Head of caudate nucleus (tissue), 42 donors: ENCODE measurements around the gene ADAMTS3.
A peak's percentile ranks its signal among the peaks of the same experiment; 100 is the strongest.

Source experiments
- DNase-seq, 42 donors: peaks; one replicate each; pipeline versions ENCODE4 v3.0.0 to v3.0.0-alpha.2; 2020 to 2021; ENCODE audit warnings: mixed read lengths in 7 of 42
- intact Hi-C: fragments of 100-400 bp; cut with DNase I; formaldehyde crosslinking; loops from one replicate; pipeline ENCODE4 v1.15.0; 2022

Gene ADAMTS3

DNA sequence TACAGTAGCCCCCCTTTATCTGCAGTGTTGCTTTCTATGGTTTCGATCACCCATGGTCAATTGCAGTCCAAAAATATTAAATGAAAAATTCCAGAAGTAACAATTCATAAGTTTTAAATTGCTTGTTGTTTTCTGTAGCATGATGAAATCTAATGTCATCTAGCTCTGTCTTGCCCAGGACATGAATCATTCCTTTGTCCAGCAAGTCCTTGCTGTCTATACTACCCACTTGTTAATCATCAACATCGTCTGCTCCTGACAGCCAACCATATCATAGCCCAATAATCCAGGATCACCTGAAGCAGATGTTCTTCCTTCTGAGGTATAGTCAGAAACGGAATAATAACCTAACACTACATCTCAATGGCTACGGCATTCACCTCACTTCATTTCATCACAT lies 79.8 kb downstream of the ADAMTS3 start:
- intact Hi-C loops: no loop called here
- no peak for DNase-seq

DNA sequence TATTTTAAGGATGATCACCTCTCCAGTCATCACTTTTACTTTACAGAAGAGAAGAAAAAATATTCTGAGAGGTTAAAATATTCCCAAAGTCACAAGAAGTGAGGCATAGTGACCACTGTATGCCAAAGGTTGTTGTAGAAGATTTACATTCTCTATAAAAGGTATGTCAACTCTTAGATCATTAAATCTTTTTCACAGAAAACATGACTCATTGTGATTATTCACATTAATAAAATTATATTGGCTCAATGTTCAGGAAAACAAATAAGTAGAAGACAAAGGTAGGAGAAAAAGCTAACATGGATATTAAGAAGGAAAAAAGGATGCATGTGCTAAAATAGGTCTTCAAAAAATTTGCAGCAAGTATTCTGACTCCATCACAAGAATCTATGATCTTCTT lies 82.0 kb downstream of the ADAMTS3 start:
- intact Hi-C loops: no loop called here
- no peak for DNase-seq

DNA sequence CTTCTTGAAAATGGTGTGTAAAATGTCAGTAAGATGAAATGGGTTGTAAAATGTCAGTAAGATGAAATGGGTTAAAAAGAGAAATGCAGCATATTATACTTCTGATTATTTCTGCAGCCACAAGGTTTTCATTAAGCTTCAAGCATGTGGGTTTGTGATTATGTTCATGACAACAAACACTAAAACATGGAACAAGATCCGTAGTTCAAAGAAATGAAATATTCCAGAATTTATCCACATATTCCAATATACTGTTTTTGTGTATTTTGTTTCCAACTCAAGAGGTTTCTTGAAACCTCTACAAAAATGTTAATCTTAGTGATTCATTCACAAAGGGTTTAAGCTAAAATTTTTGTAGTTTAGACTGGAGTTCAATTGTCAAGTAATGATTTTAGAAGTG lies 84.0 kb downstream of the ADAMTS3 start:
- DNase-seq: no peak
- intact Hi-C loops: no loop called here

DNA sequence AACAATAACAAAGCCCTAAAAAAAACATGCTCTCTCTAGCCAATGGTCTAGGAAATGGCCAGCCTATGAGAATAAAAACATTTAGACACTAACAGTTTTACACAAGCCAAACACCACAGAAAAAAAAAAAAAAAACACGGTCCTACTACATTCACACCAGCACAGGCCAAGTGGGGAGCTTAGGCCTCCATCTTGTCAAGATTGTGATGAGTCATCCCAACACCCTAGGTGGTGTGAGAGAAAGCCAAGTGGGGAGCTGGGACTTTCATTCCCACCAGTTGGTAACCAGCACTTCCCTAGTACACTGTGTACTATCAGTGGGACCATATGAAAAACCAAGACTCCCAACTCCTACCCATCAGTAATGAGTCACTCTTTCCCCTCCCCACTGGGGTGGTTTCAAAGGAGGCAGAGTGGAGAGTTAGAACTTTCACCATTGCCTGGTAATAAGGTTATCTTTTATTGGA lies 95.6 kb downstream of the ADAMTS3 start:
- no peak for DNase-seq

DNA sequence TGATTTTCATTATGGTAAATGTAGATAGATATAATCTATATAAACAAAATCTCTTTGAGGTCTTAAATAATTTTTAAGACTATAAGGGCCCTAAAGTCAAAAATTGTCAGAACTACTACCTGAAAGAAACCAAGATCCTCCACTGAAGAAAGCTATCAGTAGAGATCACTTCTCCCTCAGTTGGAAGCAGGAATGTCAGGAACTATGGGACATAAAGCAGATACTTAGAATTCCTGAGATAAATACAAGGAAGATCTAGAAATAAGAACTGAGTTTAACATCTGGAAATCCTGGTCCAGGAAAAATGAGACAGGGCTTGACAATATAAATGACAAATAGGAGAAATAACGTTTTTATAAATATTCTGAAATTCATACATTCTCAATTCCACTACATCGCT lies 97.2 kb downstream of the ADAMTS3 start:
- intact Hi-C loops: no loop called here
- no peak for DNase-seq

More for the DNA sequence above, 95.6 kb downstream of the ADAMTS3 start:
- intact Hi-C loops: no loop called here

DNA sequence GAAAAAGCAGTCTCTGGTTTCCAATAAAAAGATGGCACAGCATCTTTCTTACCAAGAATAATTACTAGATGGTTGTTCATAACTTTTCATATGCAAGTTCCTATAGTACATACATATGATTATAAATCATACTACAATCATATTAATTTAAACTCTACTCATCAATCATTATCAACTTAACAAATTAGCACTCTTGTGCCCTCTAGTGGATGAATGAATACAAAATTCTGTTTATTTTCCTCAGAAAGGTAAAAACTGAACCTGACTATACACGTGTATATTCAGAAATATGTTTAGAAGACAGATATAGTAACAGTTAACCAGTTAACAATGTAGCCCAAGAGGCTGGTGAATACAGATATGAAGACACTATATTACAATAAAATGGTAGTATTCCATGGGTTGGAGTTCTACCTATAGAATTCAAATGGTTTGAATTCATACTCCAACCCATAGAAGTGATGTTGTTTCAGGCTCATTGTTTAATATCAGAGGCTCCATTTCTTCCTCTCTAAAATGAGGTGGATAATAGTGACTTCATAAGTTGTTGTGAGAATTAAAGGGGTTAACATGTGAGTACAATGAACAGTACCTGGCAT lies 100.0 kb downstream of the ADAMTS3 start:
- intact Hi-C loops: no loop called here
- DNase-seq: no peak

DNA sequence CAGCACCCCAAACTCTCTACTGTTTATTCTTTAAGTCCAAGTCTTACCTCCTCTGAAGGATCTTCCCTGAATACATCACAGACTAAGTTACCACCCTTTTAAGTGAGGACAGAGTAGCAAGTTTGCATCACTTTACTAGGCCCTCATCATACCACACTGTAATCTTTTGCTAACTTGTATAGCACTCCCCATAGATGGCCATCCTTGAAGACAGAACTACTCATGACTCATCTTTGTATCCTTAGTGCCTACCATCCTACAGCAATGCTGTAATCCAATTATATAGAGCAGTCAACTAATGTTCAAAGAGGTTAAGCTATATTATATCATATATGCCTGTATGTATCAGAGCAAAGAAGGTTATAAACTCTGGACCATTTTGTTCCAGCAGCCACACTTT lies 101.4 kb downstream of the ADAMTS3 start:
- intact Hi-C loops: no loop called here
- DNase-seq: no peak

DNA sequence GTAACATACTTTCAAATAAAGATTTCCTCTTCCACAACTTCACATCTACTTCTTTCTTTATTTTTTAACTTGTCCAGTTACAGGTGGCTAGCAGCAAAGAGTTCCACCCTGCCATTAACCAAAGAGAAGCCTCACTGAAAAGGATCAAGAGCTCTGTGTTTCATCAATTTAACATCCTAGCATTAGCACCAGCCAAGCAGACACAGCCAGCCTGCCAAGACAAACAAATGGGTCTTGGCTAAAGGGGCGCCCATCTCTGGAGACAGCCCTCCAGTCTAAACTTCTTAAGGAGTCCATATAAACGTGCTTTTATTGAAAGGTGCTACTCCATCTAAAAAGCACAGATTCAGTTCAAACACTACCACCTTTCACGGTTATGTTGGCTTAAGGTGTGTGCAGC lies 105.3 kb downstream of the ADAMTS3 start:
- DNase-seq: no peak
- intact Hi-C loops: no loop called here

DNA sequence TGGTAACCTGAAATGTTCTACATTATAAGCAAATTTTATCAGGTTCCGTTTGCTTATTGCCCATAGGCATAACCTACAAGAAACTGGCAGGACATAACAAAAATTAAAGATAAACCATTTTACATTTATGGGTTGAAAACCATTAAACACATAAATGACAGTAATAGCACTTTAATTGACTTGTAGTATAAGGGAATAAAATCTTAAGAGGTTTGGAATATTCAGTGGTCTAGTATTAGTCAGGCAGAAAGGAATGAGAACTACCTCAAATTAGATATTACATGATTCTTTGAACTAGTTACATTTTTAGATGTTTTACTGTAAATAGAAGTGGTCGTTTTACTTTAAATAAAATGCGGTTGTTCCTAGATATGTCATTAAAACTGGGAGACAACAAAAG lies 111.9 kb downstream of the ADAMTS3 start:
- intact Hi-C loops: no loop called here
- DNase-seq: no peak

DNA sequence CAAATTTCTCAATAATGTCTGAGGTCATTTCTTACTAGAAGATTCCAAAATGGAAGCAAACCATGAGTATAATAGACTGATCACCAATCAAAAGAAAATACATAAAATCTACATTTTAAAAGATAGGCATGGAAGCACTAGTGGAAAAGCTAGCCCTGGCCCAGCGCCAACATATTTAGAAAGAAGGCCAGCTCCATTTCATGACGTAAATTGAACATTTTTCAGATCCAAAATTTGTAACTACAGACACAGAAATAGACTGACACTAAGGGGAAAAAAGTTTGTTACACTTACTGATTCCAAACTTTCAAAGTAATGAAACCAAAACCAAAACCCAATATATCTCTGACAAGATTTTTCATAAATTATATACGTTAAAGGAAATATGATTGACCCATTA lies 117.7 kb downstream of the ADAMTS3 start:
- intact Hi-C loops: no loop called here
- DNase-seq: peak in 2 of 42 donors; percentile 2 to 33

DNA sequence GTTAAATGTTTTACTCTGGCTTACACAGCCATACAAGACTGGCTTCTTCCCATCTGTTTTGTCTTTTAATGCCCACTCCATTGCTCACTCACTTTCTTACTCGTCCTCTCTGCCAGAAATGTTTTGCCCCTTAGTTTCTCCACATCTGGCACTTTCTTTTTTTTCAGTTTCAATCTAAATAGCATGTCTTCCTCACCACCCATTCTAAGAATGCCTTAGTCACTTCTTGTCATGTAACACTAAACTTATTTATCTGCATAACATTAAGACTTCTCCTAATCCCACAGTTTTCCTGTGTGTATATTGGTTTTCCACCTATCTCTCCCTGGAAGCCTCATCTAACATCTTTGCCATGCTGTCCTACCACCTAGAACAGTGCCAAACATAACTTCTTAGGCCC lies 119.3 kb downstream of the ADAMTS3 start:
- DNase-seq: no peak
- intact Hi-C loops: no loop called here

DNA sequence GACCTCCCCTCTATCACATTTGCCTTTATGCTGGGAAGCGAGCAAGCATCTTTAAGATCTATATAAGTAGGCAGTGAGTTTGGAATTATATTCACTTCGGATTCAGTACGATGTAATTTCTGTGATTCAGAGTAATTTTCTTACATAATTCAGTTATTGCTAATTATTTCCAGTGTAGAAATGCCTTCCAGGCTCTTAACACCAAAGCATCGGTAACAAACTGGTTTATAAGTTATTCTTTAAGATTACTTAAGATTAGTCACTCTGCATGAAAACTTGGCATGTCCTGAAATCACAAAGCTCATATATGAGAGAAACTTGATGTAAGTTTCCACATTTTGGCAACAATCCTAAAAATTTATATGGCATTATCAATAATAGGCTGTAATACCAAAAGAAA lies 120.8 kb downstream of the ADAMTS3 start:
- intact Hi-C loops: no loop called here
- DNase-seq: no peak

DNA sequence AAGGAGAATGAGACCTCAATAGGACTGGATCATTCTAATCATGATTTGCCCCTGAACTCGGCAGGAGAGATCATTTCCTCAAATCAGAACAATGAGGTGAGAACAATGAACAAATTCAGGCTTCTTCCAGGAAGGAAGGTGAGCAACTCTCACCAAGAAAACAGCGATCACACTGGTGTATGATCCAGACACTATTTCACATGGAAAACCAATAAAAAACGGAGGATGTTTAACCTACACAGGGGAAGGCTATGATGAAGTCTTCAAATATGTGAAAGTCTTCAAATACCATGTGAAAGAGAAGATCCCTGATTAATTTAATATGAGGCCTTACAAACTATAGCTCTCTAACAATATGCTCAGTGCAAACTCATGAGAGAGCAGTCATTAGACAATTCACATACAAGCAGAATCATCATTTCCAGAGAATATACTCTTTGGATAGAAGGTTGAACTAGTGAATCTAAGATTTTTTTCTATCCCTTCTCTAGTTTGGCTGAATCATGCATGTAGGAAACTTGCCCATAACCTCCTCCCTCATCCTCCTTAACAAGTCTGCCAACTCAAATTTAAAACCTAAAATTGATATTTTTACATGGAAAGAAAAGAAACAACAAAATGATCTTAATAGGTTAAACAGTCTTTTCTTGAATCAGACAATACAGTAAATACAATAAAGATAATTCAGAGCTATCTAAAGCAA lies 122.5 kb downstream of the ADAMTS3 start:
- no peak for DNase-seq
- intact Hi-C loops: no loop called here

DNA sequence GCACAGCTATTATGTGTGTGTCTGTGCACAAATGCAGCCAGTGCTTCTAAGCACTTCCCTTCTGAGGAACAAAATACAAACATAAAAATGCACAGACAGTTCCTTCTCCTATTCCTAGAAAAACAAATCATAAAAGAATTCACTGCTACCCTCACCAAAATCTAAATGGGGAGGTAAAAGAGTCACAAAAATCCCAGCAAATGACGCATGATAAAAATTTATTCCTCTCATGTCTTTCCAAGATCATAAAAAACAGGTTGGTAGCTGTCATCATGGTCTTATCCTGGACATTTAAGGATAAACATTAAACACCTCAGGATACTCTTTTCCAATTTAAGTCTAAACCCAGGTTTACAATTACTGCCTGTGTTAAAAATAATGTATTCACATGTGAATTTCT lies 124.9 kb downstream of the ADAMTS3 start:
- intact Hi-C loops: no loop called here
- no peak for DNase-seq

DNA sequence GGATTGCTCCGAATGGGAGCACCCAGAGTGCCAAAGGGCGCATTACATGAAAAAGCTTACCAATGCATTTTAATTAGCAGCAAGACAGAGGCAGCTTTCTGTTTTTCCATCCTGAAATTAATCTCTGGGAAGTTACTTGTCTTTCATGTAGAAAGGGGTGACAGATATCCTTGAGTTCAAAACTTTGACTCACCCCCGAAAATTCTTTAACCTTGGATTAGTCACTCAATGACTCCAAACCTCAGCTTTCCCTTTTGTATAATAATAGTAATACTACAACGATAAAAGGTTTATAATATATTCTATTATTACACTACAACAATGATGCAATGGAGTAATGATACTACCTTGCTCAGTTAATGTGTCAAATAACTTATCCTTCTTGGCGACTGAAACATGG lies 126.3 kb downstream of the ADAMTS3 start:
- no peak for DNase-seq
- intact Hi-C loops: no loop called here

DNA sequence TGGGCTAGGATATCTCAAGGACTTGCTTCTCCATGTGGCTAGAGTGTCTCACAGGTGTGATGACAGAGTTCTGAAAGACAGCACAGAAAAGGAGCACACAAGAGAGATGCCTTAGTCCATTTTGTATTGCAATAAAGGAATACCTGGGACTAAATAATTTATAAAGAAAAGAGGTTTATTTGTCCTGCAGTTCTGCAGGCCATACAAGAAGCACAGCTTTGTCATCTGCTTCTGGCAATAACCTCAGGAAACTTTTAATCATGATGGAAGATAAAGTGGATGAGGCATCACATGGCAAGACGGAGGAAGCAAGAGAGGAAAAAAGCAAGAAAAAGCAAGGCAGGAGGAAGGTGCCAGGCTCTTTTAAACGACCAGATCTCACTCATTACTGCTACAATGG lies 126.9 kb downstream of the ADAMTS3 start:
- intact Hi-C loops: no loop called here
- DNase-seq: no peak

DNA sequence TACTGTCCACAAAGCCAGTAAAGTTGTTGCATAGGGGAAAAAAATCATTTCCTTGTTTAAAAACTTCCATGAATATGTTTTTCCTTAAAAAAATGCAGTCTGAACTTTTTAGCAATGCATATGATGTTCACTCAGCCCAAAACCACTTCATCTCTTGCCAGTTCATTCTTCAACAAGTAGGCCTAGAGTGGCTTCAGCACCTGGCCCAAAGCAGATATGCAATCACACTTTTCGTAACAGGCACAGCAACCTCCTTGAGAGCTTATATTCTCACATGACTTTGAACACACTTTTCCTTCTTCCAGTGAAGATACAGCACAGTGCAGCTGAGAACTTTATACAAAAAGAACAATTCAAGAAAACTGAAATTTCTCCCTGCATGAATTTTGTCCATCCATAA lies 128.6 kb downstream of the ADAMTS3 start:
- intact Hi-C loops: no loop called here
- DNase-seq: no peak

DNA sequence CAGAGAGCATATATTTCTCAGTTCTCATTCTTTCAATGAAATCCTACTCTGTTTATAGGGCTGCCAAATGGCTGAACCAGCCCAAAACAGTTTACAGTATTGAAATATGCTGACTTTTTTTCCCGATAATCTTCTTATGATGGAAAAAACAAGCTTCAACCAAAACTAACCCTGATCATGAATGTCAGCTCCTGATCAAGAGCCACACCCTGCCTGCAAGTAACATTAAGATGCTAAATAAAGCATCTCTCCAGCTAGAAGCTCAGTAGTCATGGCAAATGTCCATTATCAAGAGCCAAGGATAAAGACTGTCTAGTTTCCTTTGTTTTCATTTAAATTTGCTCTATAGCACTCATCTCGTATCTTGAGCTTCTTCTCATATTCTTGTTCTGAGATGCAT lies 136.0 kb downstream of the ADAMTS3 start:
- DNase-seq: no peak
- intact Hi-C loops: no loop called here

DNA sequence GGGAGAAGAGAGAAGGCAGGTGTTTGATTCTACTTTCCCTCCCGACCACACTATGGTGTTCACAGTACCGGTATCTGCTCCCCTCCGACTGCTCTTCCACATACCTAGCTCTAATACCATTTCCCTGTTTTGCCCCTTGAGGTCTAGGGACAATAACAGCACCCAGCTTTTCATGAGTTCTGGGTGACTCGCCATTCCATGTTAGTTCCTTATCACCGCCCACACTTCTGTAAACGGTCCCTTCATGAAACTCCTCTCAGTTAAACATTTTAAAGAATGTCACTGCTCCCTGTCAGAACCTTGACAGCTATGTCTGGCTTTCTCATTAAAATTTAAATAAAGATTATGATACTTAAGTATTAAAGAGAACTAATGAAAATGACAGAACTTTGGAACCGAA lies 136.7 kb downstream of the ADAMTS3 start:
- DNase-seq: no peak
- intact Hi-C loops: no loop called here

DNA sequence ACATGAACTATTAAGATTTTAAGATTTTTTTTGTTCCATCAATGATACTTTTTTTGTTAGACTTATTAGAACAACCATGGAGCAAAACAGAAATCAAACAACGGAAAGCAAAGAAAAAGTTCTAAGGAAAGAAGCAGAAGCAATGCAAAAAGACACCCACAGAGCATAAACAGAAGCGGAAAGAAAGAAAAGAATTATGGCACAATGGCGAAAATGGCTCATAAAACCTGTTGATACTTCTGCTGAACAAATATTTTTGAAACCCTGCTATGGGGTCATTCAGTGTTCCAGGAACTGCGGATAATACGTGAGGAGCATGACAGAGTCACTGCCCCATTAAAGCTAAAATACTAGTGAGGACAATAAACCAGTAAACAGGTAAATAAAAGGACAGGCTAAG lies 138.0 kb downstream of the ADAMTS3 start:
- intact Hi-C loops: no loop called here
- no peak for DNase-seq

DNA sequence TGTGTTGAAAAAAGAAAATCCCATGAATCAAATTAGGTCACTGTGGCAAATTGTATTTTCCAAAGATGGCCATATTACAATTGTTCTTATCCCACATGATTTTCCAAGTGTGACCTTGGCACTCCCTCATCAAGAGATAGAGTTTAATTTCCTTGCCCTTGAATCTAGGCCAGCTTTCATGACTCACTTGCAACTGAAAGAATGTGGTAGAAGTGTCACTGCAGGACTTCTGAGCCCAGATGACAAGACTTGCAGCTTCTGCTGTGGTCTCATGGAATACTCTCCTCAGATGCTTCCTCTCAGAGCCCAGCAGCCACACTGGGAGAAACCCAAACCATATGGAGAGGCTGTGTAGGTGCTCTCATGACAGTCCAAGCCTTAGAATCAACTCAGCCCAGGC lies 139.0 kb downstream of the ADAMTS3 start:
- intact Hi-C loops: no loop called here
- no peak for DNase-seq
